GM13977 (cell line): ENCODE data around the gene NRARP.

Experiments
- DNase-seq: peaks from one replicate; pipeline ENCODE4 v3.0.0; 2012; ENCODE audit warnings: low spot score
- CTCF ChIP-seq: IDR thresholded peaks from 2 replicates; pipeline ENCODE4 v1.5.1; 2012; ENCODE audit warnings: mild to moderate bottlenecking, control low read depth; ENCODE audit not compliant: insufficient read depth; ENCODE audit errors: extremely low read depth, missing control alignments
- in situ Hi-C: fragments of 300-500 bp; cut with MboI; formaldehyde crosslinking; loops from one replicate; pipeline ENCODE4 v1.12.0; 2022; ENCODE audit warnings: low sequenced_read_pairs, low pct_unique_long_range_greater_than_20kb, mixed read lengths, inconsistent platforms; ENCODE audit not compliant: unreplicated experiment

Gene NRARP

DNA sequence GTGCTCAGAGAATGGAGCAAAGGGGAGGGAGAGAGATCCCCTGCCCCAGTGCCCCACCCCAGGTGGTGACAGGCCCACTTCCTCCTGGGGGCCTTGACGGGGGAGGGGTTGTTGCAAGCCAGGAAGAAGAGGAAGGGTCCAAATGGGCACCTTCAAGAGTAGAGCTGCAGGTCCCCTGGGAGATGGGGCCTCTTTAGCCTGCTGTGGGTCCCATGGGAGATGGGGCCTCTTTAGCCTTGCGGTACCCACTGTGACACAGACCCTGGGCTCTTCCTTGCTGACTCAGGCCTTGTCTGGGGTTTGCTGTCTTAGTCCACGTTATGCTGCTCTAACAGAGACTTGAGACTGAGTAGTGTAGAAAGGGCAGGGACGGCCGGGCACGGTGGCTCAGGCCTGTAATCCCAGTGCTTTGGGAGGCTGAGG lies 34.1 kb downstream of the NRARP start:
- no peak for TF ChIP-seq CTCF
- in situ Hi-C loops, result no loop called here
- DNase-seq, result no peak

GRCh38 chr9:137266585-137267453 lies 35.3 kb downstream of the NRARP start:
- in situ Hi-C loops, result no loop called here

GRCh38 chr9:137266162-137266527 lies 35.9 kb downstream of the NRARP start:
- TF ChIP-seq CTCF, result no peak
- no peak for DNase-seq
- in situ Hi-C loops, result no loop called here

More at GRCh38 chr9:137266585-137267453, 35.3 kb downstream of the NRARP start:
- no peak for DNase-seq
- TF ChIP-seq CTCF, result no peak

- TF ChIP-seq CTCF, result no peak
- in situ Hi-C loops, result no loop called here
- no peak for DNase-seq
Measured at GRCh38 chr9:137265496-137266161, 36.4 kb downstream of the NRARP start.

GRCh38 chr9:137264067-137264466 lies 38.0 kb downstream of the NRARP start:
- in situ Hi-C loops, result no loop called here
- no peak for DNase-seq
- TF ChIP-seq CTCF, result no peak

GRCh38 chr9:137263506-137263905 lies 38.6 kb downstream of the NRARP start:
- in situ Hi-C loops, result no loop called here
- TF ChIP-seq CTCF, result no peak
- no peak for DNase-seq
